Endodermal cell (in vitro differentiated cells): ENCODE measurements around the gene TARP.

ENCODE experiments used
- DNase-seq: peaks from one replicate; pipeline ENCODE4 v3.0.0-alpha.2; 2017
- H3K27ac ChIP-seq: 2 replicates; pipeline ENCODE4 v1.5.1; 2013; ENCODE audit warnings: mild to moderate bottlenecking, low read depth, low read length, moderate library complexity
- H3K27me3 ChIP-seq: 2 replicates; pipeline ENCODE4 v1.6.1; 2013; ENCODE audit warnings: mild to moderate bottlenecking, low read length, moderate library complexity; ENCODE audit not compliant: insufficient read depth, control insufficient read depth, poor library complexity, severe bottlenecking
- H3K36me3 ChIP-seq: 2 replicates; pipeline ENCODE4 v1.7.0; 2013; ENCODE audit warnings: mild to moderate bottlenecking, low read length, moderate library complexity; ENCODE audit not compliant: control insufficient read depth, insufficient read depth
- H3K4me1 ChIP-seq: one replicate; pipeline ENCODE4 v1.7.0; 2013; ENCODE audit warnings: low read length; ENCODE audit not compliant: control insufficient read depth, insufficient read depth
- H3K4me3 ChIP-seq: 2 replicates; pipeline ENCODE4 v1.5.1; 2013; ENCODE audit warnings: mild to moderate bottlenecking, low read length, moderate library complexity
- H3K9ac ChIP-seq: 2 replicates; pipeline ENCODE4 v1.6.1; 2013; ENCODE audit warnings: mild to moderate bottlenecking, low read length, moderate library complexity; ENCODE audit not compliant: poor library complexity, severe bottlenecking; ENCODE audit errors: extremely low read depth
- H3K9me3 ChIP-seq: 2 replicates; pipeline ENCODE4 v1.6.1; 2013; ENCODE audit warnings: mild to moderate bottlenecking, low read length, moderate library complexity; ENCODE audit not compliant: control insufficient read depth
- H3K27ac Mint-ChIP-seq: 2 replicates; pipeline ENCODE4 v1.8.0; 2020; ENCODE audit warnings: mixed read lengths
- H3K27me3 Mint-ChIP-seq: 2 replicates; pipeline ENCODE4 v1.8.0; 2021; ENCODE audit warnings: mild to moderate bottlenecking, mixed read lengths; ENCODE audit not compliant: insufficient read depth
- H3K36me3 Mint-ChIP-seq: 2 replicates; pipeline ENCODE4 v1.8.0; 2020; ENCODE audit warnings: low read depth, mixed read lengths
- H3K4me1 Mint-ChIP-seq: 2 replicates; pipeline ENCODE4 v1.8.0; 2020; ENCODE audit warnings: mixed read lengths
- H3K4me3 Mint-ChIP-seq: 2 replicates; pipeline ENCODE4 v1.8.0; 2020; ENCODE audit warnings: mild to moderate bottlenecking, moderate library complexity, mixed read lengths
- H3K9me3 Mint-ChIP-seq: 2 replicates; pipeline ENCODE4 v1.8.0; 2020; ENCODE audit warnings: mild to moderate bottlenecking, mixed read lengths
- CTCF ChIP-seq: fragments of 200-600 bp; sonication (generic); conservative IDR thresholded peaks from 2 replicates; pipeline ENCODE4 v1.5.0; 2021; ENCODE audit warnings: antibody characterized with exemption, mild to moderate bottlenecking
- WGBS, 2 experiments: methylation state at CpG; one replicate each; pipeline versions ENCODE4 v1.1.5 to v1.1.7; 2013; ENCODE audit warnings: missing lambda C conversion rate in 2 of 2, mixed read lengths in 1 of 2; ENCODE audit not compliant: insufficient coverage in 1 of 2, insufficient read length in 1 of 2; 5-methylcytosine and 5-hydroxymethylcytosine counted together

Gene TARP

GRCh38 chr7:38321967-38322366 lies 48.5 kb upstream of the TARP start:
- Histone ChIP-seq H3K27me3 (peaks cover 74% of the 10 kb centered on the region), H3K27ac (no peak overlapping the region), H3K9ac (no peak overlapping the region), H3K4me1 (peaks cover 8% of the 10 kb centered on the region), H3K9me3 (no peaks in the 10 kb centered on the region), H3K36me3 (no peaks in the 10 kb centered on the region), H3K4me3 (no peak overlapping the region)
- Mint-ChIP-seq H3K27me3 (peaks cover 67% of the 10 kb centered on the region), H3K4me3 (no peak overlapping the region), H3K36me3 (no peaks in the 10 kb centered on the region), H3K4me1 (peaks cover 27% of the 10 kb centered on the region), H3K27ac (no peak overlapping the region), H3K9me3 (no peaks in the 10 kb centered on the region)
- TF ChIP-seq CTCF = no peak
- no peak for DNase-seq
- 95 to 100% methylated on average over 2 of the region's 2 CpGs for WGBS, 2 experiments

GRCh38 chr7:38321515-38321944 lies 48.1 kb upstream of the TARP start:
- no peak overlapping the region for H3K27ac ChIP-seq
- peaks cover 70% of the 10 kb centered on the region for H3K27me3 ChIP-seq
- DNase-seq = no peak
- Mint-ChIP-seq H3K27me3 (peaks cover 63% of the 10 kb centered on the region), H3K4me3 (no peak overlapping the region), H3K27ac (no peak overlapping the region), H3K4me1 (peaks cover 23% of the 10 kb centered on the region), H3K9me3 (no peaks in the 10 kb centered on the region), H3K36me3 (no peaks in the 10 kb centered on the region)
- peaks cover 6% of the 10 kb centered on the region for H3K4me1 ChIP-seq
- no peaks in the 10 kb centered on the region for H3K9me3 ChIP-seq
- H3K4me3 ChIP-seq = no peak overlapping the region
- TF ChIP-seq CTCF = no peak
- no peak overlapping the region for H3K9ac ChIP-seq
- 89 to 94% methylated on average over 1 to 3 of the region's 3 CpGs for WGBS, 2 experiments
- no peaks in the 10 kb centered on the region for H3K36me3 ChIP-seq

GRCh38 chr7:38321050-38321449 lies 47.6 kb upstream of the TARP start:
- Histone ChIP-seq H3K9ac (no peak overlapping the region), H3K4me1 (peaks cover 6% of the 10 kb centered on the region), H3K27ac (no peak overlapping the region), H3K4me3 (no peak overlapping the region), H3K27me3 (peaks cover 65% of the 10 kb centered on the region), H3K9me3 (no peaks in the 10 kb centered on the region), H3K36me3 (no peaks in the 10 kb centered on the region)
- no peak for TF ChIP-seq CTCF
- no peak overlapping the region for H3K27ac Mint-ChIP-seq
- H3K4me3 Mint-ChIP-seq = no peak overlapping the region
- no peaks in the 10 kb centered on the region for H3K9me3 Mint-ChIP-seq
- DNase-seq = no peak
- peaks cover 23% of the 10 kb centered on the region for H3K4me1 Mint-ChIP-seq
- no peaks in the 10 kb centered on the region for H3K36me3 Mint-ChIP-seq
- H3K27me3 Mint-ChIP-seq = peaks cover 60% of the 10 kb centered on the region
